Cardiac septum (tissue), 1 donor: Measurements from ENCODE around the gene ZCRB1. TPM values are rescaled to one million over a fixed set of nuclear protein-coding genes. Genes with fewer than 3 reads are reported as not detected.
"Not testable (repeated sequence)": the region's sequence is repeated elsewhere in the genome, so short reads cannot be mapped to it uniquely, and the experiment has no call there.

Source experiments
- DNase-seq: peaks from one replicate; pipeline ENCODE4 v3.0.0-alpha.2; 2020; ENCODE audit warnings: low spot score
- intact Hi-C: fragments of 100-400 bp; cut with DNase I; formaldehyde crosslinking; loops from one replicate; pipeline ENCODE4 v1.14.0; 2022
- long read RNA-seq: library from polyadenylated mRNA; unstranded; transcript quantifications from one replicate; pipeline ENCODE4 v2.0.0, GENCODE V29; 2021
- total RNA-seq: library from RNA; stranded (reverse); fragmentation: NEBNext Ultra II Directional; extraction: Animal tissue kit (Norgen Biotek cat#: 25700); gene quantifications from one replicate; pipeline ENCODE4 v1.2.1, GENCODE V29; 2021
- donor health status: DM: no; HTN: no; CAD: no.

Gene ZCRB1
- 57.1 TPM for total RNA-seq
- long read RNA-seq, transcript ZCRB1-201 (8 exons, 1,827 nt), result major isoform, 36 of 102 reads
- long read RNA-seq, partial matches to known transcripts, result 60 of 102 reads
- long read RNA-seq, other reads (novel, unspliced or antisense), result 6 of 102 reads

- DNase-seq, result peak; percentile 92
- intact Hi-C loops, result loop anchor here (5.0 to 10.0 kb wide), 2 partner anchors 91 to 184 kb away; partner anchors contain the start of genes GXYLT1 and YAF2
Measured at GRCh38 chr12:42325653-42326474, at the start of gene ZCRB1, which contains the start of gene PPHLN1. ZCRB1 (minus strand) TSS chr12:42326094; CDS start chr12:42324102, 1,992 bp downstream. PPHLN1 (plus strand) TSS chr12:42326167; CDS start chr12:42335903, 9,736 bp downstream.

- intact Hi-C loops, result loop anchor here (2.0 kb wide), 1 partner anchor 241 kb away; no protein-coding TSS in a partner anchor
- no peak for DNase-seq
Measured at GRCh38 chr12:42373669-42374068, 47.8 kb upstream of the ZCRB1 start.

- intact Hi-C loops, result loop anchor here (2.0 kb wide), 1 partner anchor 239 kb away; no protein-coding TSS in a partner anchor
- DNase-seq, result no peak
Measured at GRCh38 chr12:42372154-42372791, 46.4 kb upstream of the ZCRB1 start.

GRCh38 chr12:42370013-42370412, 44.1 kb upstream of the ZCRB1 start:
- intact Hi-C loops, result no loop called here

GRCh38 chr12:42365486-42365885, 39.6 kb upstream of the ZCRB1 start:
- intact Hi-C loops, result no loop called here
- no peak for DNase-seq

More at GRCh38 chr12:42370013-42370412, 44.1 kb upstream of the ZCRB1 start:
- no peak for DNase-seq

GRCh38 chr12:42364692-42365091, 38.8 kb upstream of the ZCRB1 start:
- no peak for DNase-seq

GRCh38 chr12:42362647-42363260, 36.9 kb upstream of the ZCRB1 start:
- intact Hi-C loops, result no loop called here
- DNase-seq, result no peak

More at GRCh38 chr12:42364692-42365091, 38.8 kb upstream of the ZCRB1 start:
- intact Hi-C loops, result no loop called here

- DNase-seq, result no peak
- intact Hi-C loops, result no loop called here
Measured at GRCh38 chr12:42361909-42362646, 36.2 kb upstream of the ZCRB1 start.

GRCh38 chr12:42360747-42361403, 35.0 kb upstream of the ZCRB1 start:
- intact Hi-C loops, result no loop called here
- no peak for DNase-seq

- intact Hi-C loops, result no loop called here
- no peak for DNase-seq
Measured at GRCh38 chr12:42356344-42356743, 30.4 kb upstream of the ZCRB1 start.

- DNase-seq, intact Hi-C loops: not testable (repeated sequence)
Measured at GRCh38 chr12:42350021-42350407, 24.1 kb upstream of the ZCRB1 start.

GRCh38 chr12:42349119-42350020, 23.5 kb upstream of the ZCRB1 start:
- DNase-seq, intact Hi-C loops: not testable (repeated sequence)

GRCh38 chr12:42346403-42347002, 20.6 kb upstream of the ZCRB1 start:
- no peak for DNase-seq
- intact Hi-C loops, result no loop called here

GRCh38 chr12:42343721-42344120, 17.8 kb upstream of the ZCRB1 start:
- intact Hi-C loops, result no loop called here
- DNase-seq, result no peak

GRCh38 chr12:42342028-42342427, 16.1 kb upstream of the ZCRB1 start:
- DNase-seq, result no peak
- intact Hi-C loops, result no loop called here

GRCh38 chr12:42338280-42338679, 12.4 kb upstream of the ZCRB1 start:
- no peak for DNase-seq
- intact Hi-C loops, result no loop called here

GRCh38 chr12:42336286-42336685, 10.4 kb upstream of the ZCRB1 start:
- intact Hi-C loops, result no loop called here
- no peak for DNase-seq
